GM12878 (cell line): Measurements from ENCODE around the gene RMND1. TPM values are rescaled to one million over a fixed set of nuclear protein-coding genes. Genes with fewer than 3 reads are reported as not detected.

Experiments
- ATAC-seq: fragments of 200-7000 bp; cut with Tn5 transposase; 3 replicates; pipeline ENCODE4 v1.9.1; 2020; ENCODE audit warnings: mild to moderate bottlenecking, moderate library complexity
- BruUV-seq: library from RNA; stranded (reverse); fragments of 400-500 nt; replicated peaks from 2 replicates; lab custom pipeline; 2021; lab: Mats Ljungman, UMichigan
- CTCF ChIA-PET: fragments of 300-600 bp; sonication (Branson Sonifier 250); formaldehyde crosslinking; extraction: SDS; loops from one replicate; lab custom pipeline; 2021; ENCODE audit warnings: inconsistent platforms; lab: Yijun Ruan, JAX
- POLR2A ChIA-PET: fragments of 350-600 bp; formaldehyde crosslinking; extraction: SDS; loops from one replicate; lab custom pipeline; 2021; ENCODE audit warnings: inconsistent platforms; lab: Charles Lee
- RAD21 ChIA-PET: fragments of 300-600 bp; sonication (Branson Sonifier 250); formaldehyde crosslinking; loops from one replicate; lab custom pipeline; 2023; ENCODE audit warnings: antibody characterized with exemption; ENCODE audit not compliant: unreplicated experiment; lab: Charles Lee
- SMC1A ChIA-PET: fragments of 300-600 bp; sonication (Branson Sonifier 250); formaldehyde crosslinking; loops from one replicate; lab custom pipeline; 2023; ENCODE audit not compliant: unreplicated experiment, uncharacterized antibody; lab: Charles Lee
- DNase-seq: peaks from one replicate; pipeline ENCODE4 v3.0.0-alpha.2; 2011; ENCODE audit warnings: low read depth, low spot score
- FAIRE-seq: peaks from 3 replicates; lab custom pipeline; 2011; peaks lifted over from hg19 to GRCh38; lab: Jason Lieb, UNC
- H2AFZ ChIP-seq: 2 replicates; pipeline ENCODE4 v1.6.0; 2011; ENCODE audit warnings: low read depth, low read length, control low read depth; ENCODE audit not compliant: control insufficient read depth
- H3K27ac ChIP-seq: 2 replicates; pipeline ENCODE4 v1.5.1; 2011; ENCODE audit warnings: control low read depth; ENCODE audit not compliant: control insufficient read depth, insufficient read depth
- H3K27me3 ChIP-seq, 2 experiments: replicated peaks in 1 of 2; 2 replicates each; pipeline versions ENCODE4 v1.6.0 to v1.6.1; 2011; ENCODE audit warnings: low read length in 1 of 2; ENCODE audit not compliant: control insufficient read depth in 2 of 2, insufficient read depth in 2 of 2
- H3K36me3 ChIP-seq, 2 experiments: 2 replicates each; pipeline ENCODE4 v1.5.1; 2011; ENCODE audit warnings: low read length in 1 of 2; ENCODE audit not compliant: control insufficient read depth in 2 of 2, insufficient read depth in 2 of 2
- H3K4me1 ChIP-seq: 2 replicates; pipeline ENCODE4 v1.6.1; 2011; ENCODE audit warnings: mild to moderate bottlenecking, low read length, moderate library complexity, mixed read lengths; ENCODE audit not compliant: control insufficient read depth, insufficient read depth
- H3K4me2 ChIP-seq: 2 replicates; pipeline ENCODE4 v1.6.0; 2011; ENCODE audit warnings: control low read depth; ENCODE audit not compliant: control insufficient read depth, insufficient read depth
- H3K4me3 ChIP-seq: fragments of 200-600 bp; sonication (generic); 2 replicates; pipeline ENCODE4 v1.5.1; 2016
- H3K79me2 ChIP-seq: 2 replicates; pipeline ENCODE4 v1.6.0; 2011; ENCODE audit warnings: low read length; ENCODE audit not compliant: control insufficient read depth, insufficient read depth
- H3K9ac ChIP-seq: 2 replicates; pipeline ENCODE4 v1.8.0; 2011; ENCODE audit warnings: low read length, control low read depth, mixed read lengths; ENCODE audit not compliant: control insufficient read depth, insufficient read depth
- H3K9me3 ChIP-seq: replicated peaks from 3 replicates; pipeline ENCODE4 v1.5.1; 2011; ENCODE audit warnings: mild to moderate bottlenecking, low read length; ENCODE audit not compliant: control insufficient read depth, insufficient read depth
- H4K20me1 ChIP-seq: 2 replicates; pipeline ENCODE4 v1.6.0; 2011; ENCODE audit not compliant: control insufficient read depth, insufficient read depth
- CHD4 ChIP-seq: fragments of 200-600 bp; sonication (generic); IDR thresholded peaks from 2 replicates; pipeline ENCODE4 v1.6.1; 2016; ENCODE audit warnings: mild to moderate bottlenecking
- CUX1 ChIP-seq: IDR thresholded peaks from 2 replicates; pipeline ENCODE4 v1.6.1; 2012; ENCODE audit warnings: improper control_type of control experiment, low read depth, low read length; ENCODE audit not compliant: insufficient replicate concordance
- DPF2 ChIP-seq: fragments of 450-650 bp; IDR thresholded peaks from 2 replicates; pipeline ENCODE4 v1.6.1; 2017; ENCODE audit warnings: mild to moderate bottlenecking
- KAT2A ChIP-seq: conservative IDR thresholded peaks from 2 replicates; pipeline ENCODE4 v1.6.1; 2011; ENCODE audit warnings: low read depth, low read length; ENCODE audit not compliant: control insufficient read depth
- LARP7 ChIP-seq: fragments of 450-650 bp; IDR thresholded peaks from 2 replicates; pipeline ENCODE4 v1.6.1; 2017; ENCODE audit warnings: mild to moderate bottlenecking
- MXI1 ChIP-seq: fragments of 150-350 bp; IDR thresholded peaks from 2 replicates; pipeline ENCODE4 v1.6.1; 2011; ENCODE audit warnings: low read depth, mild to moderate bottlenecking, inconsistent platforms, low read length, improper control_type of control experiment
- NBN ChIP-seq: fragments of 450-650 bp; IDR thresholded peaks from 2 replicates; pipeline ENCODE4 v1.6.1; 2016
- NRF1 ChIP-seq: conservative IDR thresholded peaks from 2 replicates; pipeline ENCODE4 v1.6.1; 2011; ENCODE audit warnings: mild to moderate bottlenecking, low read depth, low read length, improper control_type of control experiment
- PAX8 ChIP-seq: fragments of 450-650 bp; IDR thresholded peaks from 2 replicates; pipeline ENCODE4 v1.6.1; 2017; ENCODE audit warnings: mild to moderate bottlenecking, moderate library complexity
- POLR2AphosphoS5 ChIP-seq: IDR thresholded peaks from 2 replicates; pipeline ENCODE4 v1.6.1; 2011; ENCODE audit warnings: mild to moderate bottlenecking, low read length, inconsistent platforms
- RAD21 ChIP-seq: IDR thresholded peaks from 2 replicates; pipeline ENCODE4 v1.6.1; 2011; ENCODE audit warnings: mild to moderate bottlenecking, low read depth, low read length, moderate library complexity; ENCODE audit not compliant: insufficient read depth
- RUNX3 ChIP-seq: IDR thresholded peaks from 2 replicates; pipeline ENCODE4 v1.6.1; 2012; ENCODE audit warnings: low read length, inconsistent platforms
- SRF ChIP-seq, 2 experiments: IDR thresholded peaks; 2 replicates each; pipeline ENCODE4 v1.6.1; 2011; ENCODE audit warnings: low read depth in 2 of 2, low read length in 2 of 2, mild to moderate bottlenecking in 1 of 2, moderate library complexity in 1 of 2
- SUPT20H ChIP-seq: IDR thresholded peaks from 2 replicates; pipeline ENCODE4 v1.6.1; 2011; ENCODE audit warnings: low read depth, mild to moderate bottlenecking, low read length, moderate library complexity, borderline replicate concordance; ENCODE audit not compliant: control insufficient read depth
- ZBTB40 ChIP-seq: fragments of 450-650 bp; IDR thresholded peaks from 2 replicates; pipeline ENCODE4 v1.6.1; 2016; ENCODE audit warnings: mild to moderate bottlenecking, moderate library complexity, borderline replicate concordance
- ZNF24 ChIP-seq: fragments of 450-650 bp; IDR thresholded peaks from 2 replicates; pipeline ENCODE4 v1.6.1; 2017; ENCODE audit warnings: antibody characterized with exemption, mild to moderate bottlenecking
- WGBS: methylation state at CpG from one replicate; pipeline ENCODE4 v1.1.6; 2016; ENCODE audit warnings: low lambda C conversion rate; ENCODE audit not compliant: insufficient replicate concordance, insufficient coverage; ENCODE audit errors: missing lambda C conversion rate; 5-methylcytosine and 5-hydroxymethylcytosine counted together
- in situ Hi-C: fragments of 300-500 bp; cut with MboI; formaldehyde crosslinking; loops from 9 replicates; pipeline ENCODE4 v1.14.3; 2018; ENCODE audit warnings: mixed read lengths
- intact Hi-C: fragments of 100-400 bp; cut with micrococcal nuclease; formaldehyde crosslinking; loops from one replicate; pipeline ENCODE4 v1.14.2; 2022; ENCODE audit not compliant: unreplicated experiment
- polyA plus RNA-seq, 11 experiments: library from polyadenylated mRNA; depleted of rRNA in 4 of 11; unstranded in 6 of 11; stranded (reverse) in 5 of 11; fragments of >200 nt; fragmentation: Nextera tagmentation in 4 of 11; fragmentation: Illumina TruSeq in 1 of 11; extraction: Ambion mirVana in 4 of 11; extraction: Trizol in 1 of 11; gene quantifications; 1 replicate in 1 of 11; 2 replicates in 10 of 11; pipeline versions ENCODE4 v1.2.1 to v1.2.3, GENCODE V29; 2011 to 2016; ENCODE audit warnings: inconsistent platforms in 2 of 11, missing spikeins in 2 of 11, low read depth in 1 of 11
- total RNA-seq, 4 experiments: library from RNA; depleted of rRNA in 3 of 4; stranded (reverse); fragments of >200 nt in 3 of 4; fragmentation: Illumina TruSeq in 1 of 4; extraction: Trizol in 1 of 4; gene quantifications; 2 replicates each; pipeline versions ENCODE4 v1.2.1 to v1.2.3, GENCODE V29; 2013 to 2021

Gene RMND1
- total and polyA plus RNA-seq, 10 of the 15 experiments (the other 5 are each of a cell fraction or from before 2014, with no cell fraction given) = 15.9 to 34.5 (median 21.4) TPM

- ChIA-PET RAD21 (interaction anchor here (3.3 kb wide), 1 partner anchor 8 kb away, joined by 24 read pairs; the partner anchor contains the start of gene RMND1), SMC1A (interaction anchor here (0.6 to 3.5 kb wide), 2 partner anchors 8 to 20 kb away, joined by 4 to 29 read pairs; partner anchors contain the start of gene RMND1), POLR2A (interaction anchor here (0.9 kb wide), 1 partner anchor 8 kb away, joined by 5 read pairs; the partner anchor contains the start of gene RMND1), CTCF (interaction anchor here (0.8 to 7.1 kb wide), 2 partner anchors 36 to 1277 kb away, joined by 4 to 76 read pairs; no protein-coding TSS in a partner anchor)
- TF ChIP-seq MXI1 (no peak), NRF1 (no peak), RAD21 (no peak), CHD4 (no peak), KAT2A (no peak), DPF2 (no peak), RUNX3 (no peak), POLR2AphosphoS5 (no peak), ZBTB40 (no peak), NBN (no peak), CUX1 (no peak), ZNF24 (no peak), SUPT20H (no peak), LARP7 (no peak), PAX8 (no peak), SRF (IDR thresholded peaks at IDR 0.05; ENCODE audit: low read depth in 2 of 2, low read length in 2 of 2) (no peak)
- H3K4me2 ChIP-seq = no peak overlapping the region
- intact Hi-C loops (loop anchor here (5.0 to 10.0 kb wide), 3 partner anchors 34 to 821 kb away; no protein-coding TSS in a partner anchor), in situ Hi-C loops (loop anchor here (25.0 kb wide), 1 partner anchor 1544 kb away; the partner anchor contains the start of gene FBXO5)
- H2AFZ ChIP-seq = no peak overlapping the region
- peaks cover 0 to 9% of the 10 kb centered on the region in 2 experiments; a peak in 3 of 4 replicates for H3K36me3 ChIP-seq
- H3K27ac ChIP-seq = no peak overlapping the region
- ATAC-seq = no peak
- no peaks in the 10 kb centered on the region for H4K20me1 ChIP-seq
- BruUV-seq = no TSS peak
- no peak for DNase-seq
- FAIRE-seq = no peak
- no peak overlapping the region for H3K4me3 ChIP-seq
- peaks cover 32% of the 10 kb centered on the region for H3K79me2 ChIP-seq
- peaks cover 13% of the 10 kb centered on the region for H3K4me1 ChIP-seq
- H3K9me3 ChIP-seq = no peaks in the 10 kb centered on the region
- H3K27me3 ChIP-seq = no peaks in the 10 kb centered on the region
- H3K9ac ChIP-seq = no peak overlapping the region
- 97% methylated on average over 5 of the region's 5 CpGs for WGBS
These were observed 8.5 kb downstream of the RMND1 start for GRCh38 chr6:151443454-151443853.
